Spleen (tissue), 11 donors: ENCODE measurements around the gene AK1. TPM values are rescaled to one million over a fixed set of nuclear protein-coding genes. Genes with fewer than 3 reads are reported as not detected.

Source experiments
- DNase-seq: peaks from one replicate; pipeline ENCODE4 v3.0.0-alpha.2; 2020
- H3K27ac ChIP-seq, 8 donors: fragments of 200-600 bp; sonication (generic) in 7 of 8; 1 replicate in 4 of 8; 2 replicates in 4 of 8; pipeline versions ENCODE4 v1.5.0 to v1.8.0; 2016 to 2021; ENCODE audit warnings: inconsistent platforms in 4 of 8, mild to moderate bottlenecking in 4 of 8, moderate library complexity in 1 of 8
- H3K27me3 ChIP-seq, 7 donors: fragments of 200-600 bp; sonication (generic) in 6 of 7; replicated peaks in 1 of 7; 1 replicate in 4 of 7; 2 replicates in 3 of 7; pipeline versions ENCODE4 v1.5.0 to v1.8.0; 2016 to 2021; ENCODE audit warnings: inconsistent platforms in 3 of 7, mild to moderate bottlenecking in 1 of 7
- H3K36me3 ChIP-seq, 6 donors: fragments of 200-600 bp; sonication (generic) in 5 of 6; 1 replicate in 4 of 6; 2 replicates in 2 of 6; pipeline versions ENCODE4 v1.5.0 to v1.8.0; 2016 to 2021; ENCODE audit warnings: inconsistent platforms in 2 of 6
- H3K4me1 ChIP-seq, 6 donors: fragments of 200-600 bp; sonication (generic) in 5 of 6; 1 replicate in 3 of 6; 2 replicates in 3 of 6; pipeline versions ENCODE4 v1.5.0 to v1.8.0; 2016 to 2021; ENCODE audit warnings: inconsistent platforms in 3 of 6
- H3K4me3 ChIP-seq, 8 donors: fragments of 200-600 bp; sonication (generic) in 7 of 8; 1 replicate in 4 of 8; 2 replicates in 4 of 8; pipeline versions ENCODE4 v1.5.0 to v1.8.0; 2016 to 2021; ENCODE audit warnings: inconsistent platforms in 4 of 8, mild to moderate bottlenecking in 4 of 8, moderate library complexity in 2 of 8
- H3K9me3 ChIP-seq, 8 donors: fragments of 200-600 bp; sonication (generic) in 7 of 8; 1 replicate in 4 of 8; 2 replicates in 4 of 8; pipeline versions ENCODE4 v1.5.0 to v1.8.0; 2016 to 2021; ENCODE audit warnings: inconsistent platforms in 4 of 8
- CTCF ChIP-seq, 11 experiments: fragments of 200-600 bp in 7 of 11; fragments of 450-650 bp in 4 of 11; sonication (generic) in 4 of 11; IDR thresholded peaks in 8 of 11; conservative IDR thresholded peaks in 3 of 11; 1 replicate in 7 of 11; 2 replicates in 4 of 11; pipeline versions ENCODE4 v1.4.0 to v1.8.0; 2016 to 2021; ENCODE audit warnings: antibody characterized with exemption in 11 of 11, inconsistent platforms in 4 of 11, mild to moderate bottlenecking in 1 of 11
- POLR2A ChIP-seq, 3 donors: fragments of 450-650 bp; IDR thresholded peaks; one replicate each; pipeline ENCODE4 v1.5.1; 2017; ENCODE audit warnings: antibody characterized with exemption in 3 of 3, mild to moderate bottlenecking in 1 of 3
- POLR2AphosphoS5 ChIP-seq, 3 donors: sonication (generic); formaldehyde crosslinking; IDR thresholded peaks; one replicate each; pipeline ENCODE4 v1.5.1; 2017; ENCODE audit warnings: antibody characterized with exemption in 3 of 3
- WGBS, 5 donors: extraction: QIAGEN DNeasy Blood & Tissue Kit in 3 of 5; methylation state at CpG; one replicate each; pipeline versions ENCODE4 v1.1.5 to v1.1.7; 2013 to 2018; 5-methylcytosine and 5-hydroxymethylcytosine counted together
- intact Hi-C: fragments of 100-400 bp; cut with DNase I; formaldehyde crosslinking; loops from one replicate; pipeline ENCODE4 v1.15.0; 2023; ENCODE audit warnings: low total_unique reads
- polyA plus RNA-seq, 3 donors: library from polyadenylated mRNA; stranded (reverse); fragments of 200-250 nt; gene quantifications; one replicate each; pipeline ENCODE4 v1.2.1, GENCODE V29; 2013
- total RNA-seq, 7 donors: library from RNA; depleted of rRNA in 3 of 7; stranded (reverse); fragments of >200 nt in 3 of 7; fragmentation: NEBNext Ultra II Directional in 4 of 7; extraction: Animal tissue kit (Norgen Biotek cat#: 25700) in 4 of 7; gene quantifications; one replicate each; pipeline versions ENCODE4 v1.1.0 to v1.2.1, GENCODE V29; 2016 to 2021
- donor health status: healthy with polysubstance abuse.
- donor health status: DM: no; HTN: no; CAD: no; lungs with moderate emphysema.
- donor health status: DM: no; HTN: no; CAD: no.
- donor health status: Bipolar disorder and iron deficiency.
- donor health status: healthy.
- donor health status: DM: no; HTN: no; CAD: no.
- donor health status: DM: yes; HTN: yes; CAD: no.

The AK1 gene
- total and polyA plus RNA-seq, 10 donors = 41.3 to 97.9 (median 62.3) TPM

DNA sequence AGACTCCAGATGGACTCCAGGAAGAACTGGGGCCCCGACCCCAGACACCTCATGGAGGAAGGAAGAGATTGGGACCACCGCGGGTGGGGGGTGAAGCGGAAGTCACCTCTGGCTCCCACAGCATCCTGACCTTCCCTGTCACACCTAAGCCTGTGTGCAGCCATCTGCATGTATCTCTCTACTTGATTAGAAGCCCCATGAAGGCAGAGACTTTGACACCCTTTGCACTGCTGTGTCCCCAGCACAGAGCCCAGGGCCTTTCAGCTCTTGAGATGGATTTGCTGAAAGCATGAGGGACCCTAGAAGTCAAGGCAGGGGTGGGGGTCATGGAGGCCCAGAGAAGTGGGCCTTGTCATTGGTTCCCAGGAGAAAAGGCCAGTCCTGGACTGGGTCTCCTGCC lies 20.2 kb downstream of the AK1 start:
- no peak for DNase-seq
- no peaks in the 10 kb centered on the region for H3K27me3 ChIP-seq
- H3K4me1 ChIP-seq = peaks cover 65 to 100% (median 88%) of the 10 kb centered on the region in 6 donors
- WGBS, 5 donors = 26 to 45% (median 45%) methylated on average over 4 of the region's 4 CpGs
- TF ChIP-seq POLR2AphosphoS5 (IDR thresholded peaks at IDR 0.05) (no peak), POLR2A (IDR thresholded peaks at IDR 0.05) (no peak), CTCF (IDR thresholded peaks at IDR 0.05 in 8 of 11, conservative IDR thresholded peaks at IDR 0.05 in 3 of 11) (no peak)
- intact Hi-C loops = no loop called here
- H3K4me3 ChIP-seq = no peak overlapping the region
- no peaks in the 10 kb centered on the region for H3K36me3 ChIP-seq
- H3K27ac ChIP-seq = peak overlapping the region; percentile 19 to 91 (median 86)
- H3K9me3 ChIP-seq = no peaks in the 10 kb centered on the region

GRCh38 chr9:127856729-127857116 lies 20.8 kb downstream of the AK1 start:
- peaks cover 60 to 100% (median 88%) of the 10 kb centered on the region in 6 donors for H3K4me1 ChIP-seq
- intact Hi-C loops = no loop called here
- H3K9me3 ChIP-seq = no peaks in the 10 kb centered on the region
- H3K27ac ChIP-seq = peak overlapping the region; percentile 54 to 91 (median 86)
- WGBS, 5 donors = 68 to 80% (median 75%) methylated on average over 4 to 8 of the region's 8 CpGs
- DNase-seq = no peak
- H3K36me3 ChIP-seq = peaks cover 0 to 4% (median 0%) of the 10 kb centered on the region in 6 donors
- no peak for TF ChIP-seq CTCF (IDR thresholded peaks at IDR 0.05 in 8 of 11, conservative IDR thresholded peaks at IDR 0.05 in 3 of 11)
- TF ChIP-seq POLR2A (IDR thresholded peaks at IDR 0.05) = no peak
- no peak for TF ChIP-seq POLR2AphosphoS5 (IDR thresholded peaks at IDR 0.05)
- no peaks in the 10 kb centered on the region for H3K27me3 ChIP-seq
- no peak overlapping the region for H3K4me3 ChIP-seq

DNA sequence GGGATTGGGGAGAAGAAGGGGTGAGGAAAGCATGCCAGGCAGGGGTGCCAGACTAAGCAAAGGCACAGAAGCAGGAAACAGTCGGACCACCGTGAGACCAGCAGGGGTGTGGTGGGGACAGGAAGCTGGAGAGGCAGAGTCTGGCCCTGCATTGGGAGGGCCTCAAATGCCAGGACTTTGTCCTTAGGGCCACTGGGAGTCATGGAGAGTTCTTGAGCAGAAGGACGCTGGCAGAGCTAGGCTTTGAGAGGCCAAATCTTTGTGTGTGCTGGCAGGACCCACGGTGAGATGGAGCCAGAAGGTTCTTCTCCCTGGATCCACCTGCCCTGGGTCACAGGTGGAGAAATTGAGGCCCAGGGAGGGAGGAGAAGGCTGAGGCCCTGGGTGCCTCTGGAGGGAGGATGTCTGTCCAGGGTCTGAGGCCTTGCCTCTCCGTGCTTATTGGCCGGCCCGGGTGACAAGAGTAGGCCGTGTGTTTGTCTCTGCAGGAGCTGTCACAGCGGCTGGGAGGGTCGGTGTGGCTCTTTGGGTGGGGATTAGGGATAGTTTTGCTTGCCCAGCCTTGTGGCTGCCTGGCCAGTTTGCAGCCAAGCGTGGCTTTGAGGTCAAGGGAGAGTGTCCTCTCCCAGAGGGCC lies 21.3 kb downstream of the AK1 start:
- WGBS, 5 donors = 50 to 66% (median 56%) methylated on average over 10 to 11 of the region's 11 CpGs
- no peaks in the 10 kb centered on the region for H3K27me3 ChIP-seq
- no peak for TF ChIP-seq CTCF (IDR thresholded peaks at IDR 0.05 in 8 of 11, conservative IDR thresholded peaks at IDR 0.05 in 3 of 11)
- peak in 2 of 3 donors; percentile 28 to 45 for TF ChIP-seq POLR2AphosphoS5 (IDR thresholded peaks at IDR 0.05)
- no peak for TF ChIP-seq POLR2A (IDR thresholded peaks at IDR 0.05)
- H3K9me3 ChIP-seq = no peaks in the 10 kb centered on the region
- H3K4me1 ChIP-seq = peaks cover 55 to 100% (median 88%) of the 10 kb centered on the region in 6 donors
- peaks cover 0 to 4% (median 0%) of the 10 kb centered on the region in 6 donors for H3K36me3 ChIP-seq
- no peak for DNase-seq
- no peak overlapping the region for H3K4me3 ChIP-seq
- intact Hi-C loops = no loop called here
- peak overlapping the region; percentile 54 to 91 (median 86) for H3K27ac ChIP-seq

GRCh38 chr9:127855522-127855921 lies 22.0 kb downstream of the AK1 start:
- Histone ChIP-seq H3K36me3 (peaks cover 0 to 8% (median 0%) of the 10 kb centered on the region in 6 donors), H3K27me3 (no peaks in the 10 kb centered on the region), H3K27ac (peak overlapping the region; percentile 58 to 91 (median 86)), H3K4me1 (peaks cover 50 to 100% (median 85%) of the 10 kb centered on the region in 6 donors), H3K4me3 (no peak overlapping the region), H3K9me3 (peaks cover 0 to 1% (median 0%) of the 10 kb centered on the region in 8 donors)
- no peak for DNase-seq
- WGBS, 5 donors = 84 to 97% (median 86%) methylated on average over 5 of the region's 5 CpGs
- no peak for TF ChIP-seq POLR2A (IDR thresholded peaks at IDR 0.05)
- TF ChIP-seq POLR2AphosphoS5 (IDR thresholded peaks at IDR 0.05) = no peak
- no peak for TF ChIP-seq CTCF (IDR thresholded peaks at IDR 0.05 in 8 of 11, conservative IDR thresholded peaks at IDR 0.05 in 3 of 11)
- intact Hi-C loops = no loop called here
